ENCODE data around the gene SOSTDC1.

The SOSTDC1 gene

GRCh38 chr7:16419859-16420258, 45.7 kb downstream of the SOSTDC1 start:
- no peak for DNase-seq (ENCODE audit: low read depth)

- DNase-seq (ENCODE audit: low read depth) = no peak
These were observed 46.4 kb downstream of the SOSTDC1 start for GRCh38 chr7:16419126-16419525.

- no peak for DNase-seq (ENCODE audit: low read depth)
These were observed 47.6 kb downstream of the SOSTDC1 start for GRCh38 chr7:16417906-16418305.

GRCh38 chr7:16416289-16417282, 49.0 kb downstream of the SOSTDC1 start:
- peak; percentile 86 for DNase-seq (ENCODE audit: low read depth)

- no peak for DNase-seq (ENCODE audit: low read depth)
These were observed 53.0 kb downstream of the SOSTDC1 start for GRCh38 chr7:16412274-16413254.

Data from fibroblast of gingiva (primary cell).